NB4 (cell line): ENCODE data around the gene XAGE1B.
"Not testable (repeated sequence)": the region's sequence is repeated elsewhere in the genome, so short reads cannot be mapped to it uniquely, and the experiment has no call there.

Experiments used
- DNase-seq: peaks from one replicate; pipeline ENCODE4 v3.0.0; 2010; ENCODE audit warnings: low read depth
- H3K4me3 ChIP-seq: one replicate; pipeline ENCODE4 v1.5.1; 2011; ENCODE audit warnings: mild to moderate bottlenecking, low read depth, low read length, moderate library complexity
- MYC ChIP-seq: IDR thresholded peaks from 2 replicates; pipeline ENCODE4 v1.6.1; 2011; ENCODE audit warnings: low read depth, low read length
- POLR2A ChIP-seq: IDR thresholded peaks from 2 replicates; pipeline ENCODE4 v1.6.1; 2011; ENCODE audit warnings: mild to moderate bottlenecking; ENCODE audit not compliant: insufficient read length; ENCODE audit errors: extremely low read depth
- TF ChIP-seq, protein P1 (sequence below): IDR thresholded peaks from one replicate; pipeline ENCODE4 v1.5.1; 2012; ENCODE audit warnings: low read depth, low read length
- TF ChIP-seq, protein P2 (sequence below): IDR thresholded peaks from 2 replicates; pipeline ENCODE4 v1.6.1; 2011; ENCODE audit warnings: low read depth, low read length

The XAGE1B gene, protein sequence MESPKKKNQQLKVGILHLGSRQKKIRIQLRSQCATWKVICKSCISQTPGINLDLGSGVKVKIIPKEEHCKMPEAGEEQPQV

DNA sequence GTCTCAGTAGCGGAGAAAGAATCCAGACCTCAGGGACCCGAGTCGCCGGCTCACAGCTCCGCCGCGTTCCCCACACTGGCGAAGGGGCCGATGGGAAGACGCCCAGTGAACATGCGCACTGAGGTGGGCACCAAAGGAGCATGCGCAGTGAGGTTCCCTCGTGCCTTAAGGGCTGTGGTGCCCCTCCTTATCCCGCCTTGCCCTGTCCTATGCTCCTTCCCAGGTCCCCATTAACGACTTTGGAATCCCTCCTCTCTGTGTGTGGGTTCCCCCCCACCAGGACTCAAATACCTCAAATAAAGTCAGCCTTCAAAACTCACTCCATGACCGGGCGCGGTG lies at the start of gene XAGE1B:
Gene XAGE1B, minus strand, starts transcription at position 77 of the 339 bp plus-strand sequence. CDS start 1,536 bp downstream, outside the sequence.
- not testable (repeated sequence) for H3K4me3 ChIP-seq, DNase-seq

DNA sequence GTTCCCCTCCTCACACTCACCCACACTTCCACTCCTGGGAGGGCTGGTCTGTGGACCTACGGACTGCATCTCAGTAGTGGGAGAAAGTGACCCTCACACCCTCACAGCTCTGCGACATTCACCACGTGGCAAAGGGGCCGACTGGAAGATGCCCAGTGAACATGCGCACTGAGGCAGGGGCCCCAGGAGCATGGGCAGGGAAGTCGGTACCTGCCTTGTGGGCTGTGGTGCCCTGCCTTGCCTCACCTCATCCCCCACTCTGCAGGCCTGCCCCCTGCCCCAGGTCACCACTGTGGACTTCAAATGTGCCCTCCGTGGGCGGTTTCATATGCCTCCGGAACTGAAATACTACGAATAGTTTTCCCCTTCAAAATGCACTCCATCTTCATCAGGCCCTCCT lies 46.2 kb upstream of the XAGE1B start:
- TF ChIP-seq POLR2A (no peak), MYC (no peak)
- TF ChIP-seq, protein P1, sequence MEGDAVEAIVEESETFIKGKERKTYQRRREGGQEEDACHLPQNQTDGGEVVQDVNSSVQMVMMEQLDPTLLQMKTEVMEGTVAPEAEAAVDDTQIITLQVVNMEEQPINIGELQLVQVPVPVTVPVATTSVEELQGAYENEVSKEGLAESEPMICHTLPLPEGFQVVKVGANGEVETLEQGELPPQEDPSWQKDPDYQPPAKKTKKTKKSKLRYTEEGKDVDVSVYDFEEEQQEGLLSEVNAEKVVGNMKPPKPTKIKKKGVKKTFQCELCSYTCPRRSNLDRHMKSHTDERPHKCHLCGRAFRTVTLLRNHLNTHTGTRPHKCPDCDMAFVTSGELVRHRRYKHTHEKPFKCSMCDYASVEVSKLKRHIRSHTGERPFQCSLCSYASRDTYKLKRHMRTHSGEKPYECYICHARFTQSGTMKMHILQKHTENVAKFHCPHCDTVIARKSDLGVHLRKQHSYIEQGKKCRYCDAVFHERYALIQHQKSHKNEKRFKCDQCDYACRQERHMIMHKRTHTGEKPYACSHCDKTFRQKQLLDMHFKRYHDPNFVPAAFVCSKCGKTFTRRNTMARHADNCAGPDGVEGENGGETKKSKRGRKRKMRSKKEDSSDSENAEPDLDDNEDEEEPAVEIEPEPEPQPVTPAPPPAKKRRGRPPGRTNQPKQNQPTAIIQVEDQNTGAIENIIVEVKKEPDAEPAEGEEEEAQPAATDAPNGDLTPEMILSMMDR, result no peak
- TF ChIP-seq, protein P2, sequence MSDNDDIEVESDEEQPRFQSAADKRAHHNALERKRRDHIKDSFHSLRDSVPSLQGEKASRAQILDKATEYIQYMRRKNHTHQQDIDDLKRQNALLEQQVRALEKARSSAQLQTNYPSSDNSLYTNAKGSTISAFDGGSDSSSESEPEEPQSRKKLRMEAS, result no peak

DNA sequence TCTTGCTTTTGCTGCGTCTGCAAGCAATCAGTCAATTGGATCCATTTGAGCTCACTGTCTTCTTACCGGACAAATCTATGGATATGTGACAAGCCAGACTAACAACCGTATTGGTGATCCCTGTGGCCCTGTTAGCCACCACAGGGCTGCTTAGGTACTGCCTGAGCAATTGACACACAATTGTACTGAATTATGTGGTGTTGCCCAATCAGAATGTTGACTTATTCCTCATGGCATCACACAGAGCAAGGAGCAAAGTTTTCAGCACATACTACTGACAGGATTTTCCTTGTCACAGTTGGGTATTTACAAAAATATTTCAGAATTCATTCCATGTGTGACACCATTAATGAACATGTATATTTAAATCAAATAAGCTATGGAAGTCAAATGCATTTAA lies 41.3 kb upstream of the XAGE1B start:
- no peak for TF ChIP-seq POLR2A
- TF ChIP-seq, protein P1, result no peak
- TF ChIP-seq MYC, result no peak
- TF ChIP-seq, protein P2, result no peak
- no peak for DNase-seq
- H3K4me3 ChIP-seq, result no peak overlapping the region

More for the DNA sequence above, 46.2 kb upstream of the XAGE1B start:
- DNase-seq, result no peak
- H3K4me3 ChIP-seq, result no peak overlapping the region

DNA sequence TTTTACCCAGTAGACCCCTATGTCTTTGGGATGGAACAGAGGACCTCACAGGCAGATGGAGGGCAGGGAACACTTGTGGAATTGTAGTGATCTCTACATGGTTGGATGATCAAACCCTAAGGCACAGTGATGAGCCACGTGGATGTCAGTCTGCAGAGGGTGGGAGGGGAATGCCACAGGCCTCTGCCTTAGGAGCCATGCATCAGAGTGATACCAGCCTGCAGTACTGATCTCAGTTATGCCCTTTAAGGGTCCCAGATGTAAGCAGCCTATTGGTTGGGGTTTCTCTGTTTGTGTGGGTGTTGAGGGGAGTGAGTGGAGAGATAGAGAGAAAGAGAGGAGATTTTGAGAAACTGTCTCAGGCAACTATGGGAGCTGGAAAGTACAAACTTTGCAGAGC lies 39.9 kb upstream of the XAGE1B start:
- no peak for DNase-seq
- TF ChIP-seq, protein P2, result no peak
- TF ChIP-seq, protein P1, result no peak
- TF ChIP-seq MYC, result no peak
- no peak for TF ChIP-seq POLR2A
- no peak overlapping the region for H3K4me3 ChIP-seq

DNA sequence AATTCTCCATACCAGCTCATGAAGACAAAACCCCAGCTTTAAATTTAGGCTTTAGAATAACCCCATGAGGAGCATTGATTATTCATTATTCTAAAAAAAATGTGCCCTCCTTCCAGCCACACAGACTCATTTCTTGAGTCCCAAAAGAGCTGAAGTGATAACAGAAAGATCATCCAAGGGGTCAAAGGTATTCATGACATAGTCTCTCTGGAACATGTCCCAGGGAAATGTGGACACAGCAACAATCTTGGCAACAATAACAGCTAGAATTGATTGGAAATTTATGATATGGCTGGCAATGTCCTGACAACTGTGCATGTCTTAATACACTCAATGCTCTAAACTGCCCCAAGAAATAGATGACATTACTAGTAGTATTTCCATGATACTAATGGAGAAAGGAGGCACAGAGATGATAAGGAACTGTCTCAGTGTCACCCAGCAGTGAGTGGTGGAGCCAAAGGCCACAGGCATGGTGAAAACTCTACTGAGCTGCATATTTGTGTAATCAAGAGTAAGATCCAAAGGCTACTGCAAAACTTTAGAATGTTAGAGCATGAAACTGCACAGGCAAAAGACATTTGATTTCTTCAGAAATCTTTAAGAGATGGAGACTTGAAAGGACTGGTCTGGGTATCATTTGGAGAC lies 37.3 kb upstream of the XAGE1B start:
- H3K4me3 ChIP-seq, result no peak overlapping the region
- TF ChIP-seq POLR2A (no peak), MYC (no peak)
- TF ChIP-seq, protein P2, result no peak
- TF ChIP-seq, protein P1, result no peak
- DNase-seq, result no peak

DNA sequence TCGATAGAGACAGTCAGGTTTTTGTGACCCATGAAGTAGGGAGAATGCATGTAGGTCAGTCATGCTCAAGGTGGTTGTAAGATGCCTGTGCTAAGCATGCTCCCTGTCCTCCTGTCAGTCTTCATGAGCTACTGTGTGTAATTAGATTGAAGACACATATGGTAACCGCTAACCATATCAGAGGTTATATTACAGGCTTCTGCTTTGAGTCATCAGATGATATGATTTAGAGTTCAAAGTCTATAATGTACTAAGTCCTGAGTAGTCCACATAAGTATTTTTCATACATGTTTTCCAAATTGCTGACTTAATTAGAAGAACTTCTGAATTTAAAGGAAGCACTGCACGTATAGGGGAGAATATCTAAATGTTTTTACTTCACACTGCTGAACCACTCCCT lies 31.9 kb upstream of the XAGE1B start:
- not testable (repeated sequence) for DNase-seq, H3K4me3 ChIP-seq
